ENCODE measurements around the gene ADAMTS2.

Gene ADAMTS2

DNA sequence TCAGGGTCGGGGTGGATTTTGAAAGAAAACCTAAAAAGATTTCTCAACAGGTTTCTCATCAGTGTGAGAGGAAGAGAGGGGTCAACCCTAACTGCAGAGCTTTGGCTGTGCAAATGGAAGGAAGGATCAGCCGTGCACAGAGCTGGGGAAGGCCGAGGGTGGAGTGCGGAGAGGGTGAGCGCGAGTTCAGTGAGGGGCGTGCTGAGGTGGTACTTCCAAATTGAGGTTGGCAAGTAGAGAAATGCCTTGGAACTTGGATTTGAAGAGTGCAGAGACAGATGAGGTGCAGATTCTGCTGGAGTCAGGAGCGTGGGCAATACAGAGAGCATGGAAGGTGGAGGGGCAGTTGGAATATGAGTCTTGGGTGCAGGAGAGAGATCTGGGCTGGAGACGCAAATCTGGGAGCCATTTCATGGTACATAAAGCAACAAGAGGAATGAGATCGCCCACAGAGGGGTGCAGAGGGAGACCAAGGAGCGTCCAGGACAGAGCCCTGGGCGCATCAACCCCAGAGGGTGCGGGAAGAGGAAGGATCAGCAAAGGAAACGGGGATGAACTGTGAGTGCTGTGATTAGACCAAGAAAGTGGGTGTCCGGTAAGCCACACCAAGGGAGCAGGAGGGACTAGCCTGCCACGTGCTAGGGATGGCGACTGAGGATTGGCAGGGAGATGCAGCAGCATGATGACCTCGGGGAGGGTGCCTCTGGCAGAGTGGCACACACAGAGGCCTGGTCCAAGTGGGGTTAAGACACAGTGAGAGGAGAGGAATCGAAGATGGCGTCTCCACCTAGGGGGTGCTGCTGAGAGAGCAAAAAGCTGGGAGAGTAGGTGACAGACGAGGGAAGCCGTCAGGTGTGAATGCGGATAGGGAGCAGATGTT lies 105.8 kb downstream of the ADAMTS2 start:
- TF ChIP-seq, protein P1, sequence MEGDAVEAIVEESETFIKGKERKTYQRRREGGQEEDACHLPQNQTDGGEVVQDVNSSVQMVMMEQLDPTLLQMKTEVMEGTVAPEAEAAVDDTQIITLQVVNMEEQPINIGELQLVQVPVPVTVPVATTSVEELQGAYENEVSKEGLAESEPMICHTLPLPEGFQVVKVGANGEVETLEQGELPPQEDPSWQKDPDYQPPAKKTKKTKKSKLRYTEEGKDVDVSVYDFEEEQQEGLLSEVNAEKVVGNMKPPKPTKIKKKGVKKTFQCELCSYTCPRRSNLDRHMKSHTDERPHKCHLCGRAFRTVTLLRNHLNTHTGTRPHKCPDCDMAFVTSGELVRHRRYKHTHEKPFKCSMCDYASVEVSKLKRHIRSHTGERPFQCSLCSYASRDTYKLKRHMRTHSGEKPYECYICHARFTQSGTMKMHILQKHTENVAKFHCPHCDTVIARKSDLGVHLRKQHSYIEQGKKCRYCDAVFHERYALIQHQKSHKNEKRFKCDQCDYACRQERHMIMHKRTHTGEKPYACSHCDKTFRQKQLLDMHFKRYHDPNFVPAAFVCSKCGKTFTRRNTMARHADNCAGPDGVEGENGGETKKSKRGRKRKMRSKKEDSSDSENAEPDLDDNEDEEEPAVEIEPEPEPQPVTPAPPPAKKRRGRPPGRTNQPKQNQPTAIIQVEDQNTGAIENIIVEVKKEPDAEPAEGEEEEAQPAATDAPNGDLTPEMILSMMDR (IDR thresholded peaks at IDR 0.05) = no peak

DNA sequence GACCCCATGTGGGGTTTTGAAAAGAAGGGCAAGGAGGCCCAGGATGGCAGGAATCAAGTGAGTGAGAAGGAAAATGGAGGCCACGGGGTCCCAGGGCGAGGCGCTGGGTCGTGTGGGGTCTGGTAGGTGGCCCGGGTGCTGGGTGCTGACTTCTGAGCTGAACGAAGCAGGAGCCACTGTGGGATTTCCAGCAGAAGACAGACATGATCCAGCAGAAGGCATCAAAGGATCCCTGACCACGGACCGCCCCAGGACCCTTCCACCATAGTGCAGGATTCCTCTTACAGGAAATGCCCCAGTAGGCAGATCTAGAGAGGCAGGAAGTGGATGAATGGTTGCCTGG lies 106.7 kb downstream of the ADAMTS2 start:
- TF ChIP-seq, protein P1 (IDR thresholded peaks at IDR 0.05) = no peak

DNA sequence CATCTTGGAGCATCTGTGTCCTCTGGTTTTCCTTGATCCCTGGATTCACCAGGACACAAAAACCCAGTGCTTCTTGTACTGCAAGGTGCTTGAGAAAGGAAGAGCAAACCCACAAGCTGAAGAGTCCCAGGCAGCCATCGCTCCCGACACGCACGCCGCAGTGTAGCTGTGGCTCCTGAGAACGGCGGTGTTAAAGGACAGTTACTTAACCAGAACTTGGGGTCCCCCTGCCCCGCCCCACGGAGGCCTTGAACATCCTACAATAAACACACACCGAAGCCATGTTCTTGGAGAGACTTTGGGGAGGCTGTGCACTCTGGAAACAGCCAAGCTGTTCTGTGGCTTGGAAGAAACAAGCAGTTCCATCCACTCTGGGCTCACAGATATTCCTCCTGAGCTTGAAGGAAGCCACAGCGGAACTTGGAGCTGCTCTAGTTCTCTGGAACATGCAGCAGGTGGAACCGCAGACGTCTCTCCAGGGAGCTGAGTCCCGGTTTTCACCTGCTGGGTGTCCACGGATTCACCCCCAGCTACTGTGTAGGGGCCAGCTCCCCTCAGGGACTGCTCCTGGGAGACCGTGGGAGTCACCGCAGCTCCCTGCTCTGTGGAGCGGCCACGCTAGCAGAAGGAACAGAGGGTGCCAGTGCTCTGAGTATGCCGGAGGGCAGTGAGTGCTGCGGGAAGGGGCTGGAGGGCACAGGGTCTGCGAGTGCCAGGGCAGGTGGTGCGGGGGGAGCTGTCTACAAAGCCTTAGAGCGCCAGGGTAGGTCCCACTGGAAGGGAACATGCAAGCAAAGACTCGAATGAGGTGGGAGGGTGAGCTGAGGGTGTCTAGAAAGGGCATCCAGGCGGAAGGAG lies 107.3 kb downstream of the ADAMTS2 start:
- TF ChIP-seq, protein P1 (IDR thresholded peaks at IDR 0.05) = no peak

DNA sequence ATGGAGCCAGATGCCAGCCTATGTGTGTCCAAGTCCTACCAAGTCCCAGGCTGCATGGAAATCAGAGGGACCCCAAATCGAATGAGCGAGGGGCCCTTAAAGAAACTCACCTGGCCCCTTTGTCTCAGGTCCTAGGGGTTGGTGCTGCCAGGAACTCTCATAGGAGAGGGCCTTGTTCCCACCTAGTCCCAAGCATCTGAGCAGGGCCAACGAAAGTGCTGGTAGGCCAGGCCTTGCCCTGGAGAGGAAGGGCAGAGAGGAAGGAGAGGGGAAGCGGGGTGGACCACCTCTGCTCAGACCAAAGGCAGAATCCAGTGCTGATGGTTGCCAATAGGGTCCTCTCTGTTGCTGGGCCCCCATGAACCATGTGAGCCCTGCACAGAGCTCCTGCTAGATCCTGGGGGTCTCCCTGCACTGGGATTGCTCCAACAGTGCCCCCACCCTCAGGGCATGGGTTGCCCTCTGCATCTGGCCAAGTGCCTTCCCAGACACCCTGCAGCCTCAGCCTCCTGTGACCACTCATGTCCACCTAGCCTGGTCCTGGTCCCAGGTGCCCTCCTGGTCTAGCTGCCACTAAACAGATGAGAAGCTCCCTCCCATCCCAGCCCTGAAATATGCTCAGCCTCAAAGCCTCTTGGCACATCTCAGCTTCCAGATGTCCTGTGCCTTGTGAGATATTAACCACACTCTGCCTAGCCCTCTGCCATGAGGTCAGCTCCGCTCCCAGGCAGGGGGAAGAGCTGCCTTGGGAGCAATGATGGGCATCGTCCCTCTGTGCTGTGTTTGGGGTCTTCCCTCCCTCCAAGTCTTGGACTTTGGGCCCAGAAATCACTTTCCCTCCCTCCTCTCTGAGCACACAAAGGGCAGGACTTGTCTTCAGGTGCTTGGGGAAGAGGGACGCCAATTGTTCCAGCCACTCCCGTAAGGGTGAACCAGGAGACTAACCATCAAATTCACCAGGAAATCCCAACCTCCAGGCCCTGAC lies 109.6 kb downstream of the ADAMTS2 start:
- TF ChIP-seq, protein P1 (IDR thresholded peaks at IDR 0.05) = no peak

DNA sequence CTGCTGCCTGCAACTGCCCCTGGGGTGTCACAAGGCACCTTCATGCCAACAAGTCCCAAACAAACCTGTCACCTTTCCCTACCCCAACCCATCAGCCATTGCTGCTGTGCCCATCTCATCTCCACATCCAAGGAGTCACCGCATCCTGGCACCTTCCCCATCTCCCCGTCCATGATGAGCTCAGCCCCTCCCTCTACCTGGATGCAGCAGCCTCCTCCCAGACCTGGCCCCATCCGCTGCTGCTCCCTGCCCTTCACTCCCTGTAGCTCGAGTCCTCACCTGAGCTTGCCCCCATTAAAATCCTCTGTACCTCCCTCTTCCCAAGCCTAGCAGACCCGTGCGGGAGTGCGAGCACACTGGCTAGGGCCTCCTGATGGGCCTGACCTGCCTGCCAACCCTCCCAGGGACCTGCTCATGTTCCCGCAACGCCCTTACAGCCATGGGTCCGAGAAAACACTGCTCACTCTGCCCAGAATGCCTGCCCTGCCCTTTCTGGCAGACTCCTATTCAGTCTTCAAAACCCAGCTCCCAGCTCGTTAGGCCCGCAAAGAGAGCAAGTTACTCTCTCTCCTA lies 110.6 kb downstream of the ADAMTS2 start:
- TF ChIP-seq, protein P1 (IDR thresholded peaks at IDR 0.05) = no peak

DNA sequence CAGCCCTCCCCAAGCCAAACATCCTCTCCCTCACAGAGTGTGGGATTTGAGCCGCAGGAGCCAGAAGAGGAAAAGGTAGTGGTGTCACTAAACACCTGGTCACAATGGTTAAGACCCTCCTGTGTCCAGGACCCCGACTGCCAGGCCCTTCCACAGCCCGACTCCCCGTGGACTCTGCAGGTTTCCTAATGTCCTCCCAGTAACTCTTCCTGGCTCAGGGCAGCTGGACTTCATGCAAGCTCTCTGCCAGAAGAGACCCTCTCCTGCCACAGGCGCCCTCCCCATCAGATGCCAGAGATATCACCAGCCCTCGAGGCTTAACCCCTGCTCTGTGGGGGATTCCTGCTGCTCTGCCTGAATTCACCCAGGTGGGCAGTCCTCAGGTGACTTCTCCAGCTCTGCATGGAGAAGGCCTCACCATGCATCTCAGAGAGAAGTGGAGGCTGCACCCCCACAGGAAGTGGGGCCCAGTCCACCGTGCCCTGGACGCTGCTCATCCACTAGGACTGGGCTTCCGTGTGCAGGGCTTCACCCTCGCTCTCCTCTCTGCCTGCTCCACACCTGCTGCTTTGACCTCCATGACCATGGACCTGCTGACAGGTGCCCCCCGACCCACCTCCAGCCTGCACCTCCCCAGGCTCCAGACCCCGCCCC lies 111.2 kb downstream of the ADAMTS2 start:
- TF ChIP-seq, protein P1 (IDR thresholded peaks at IDR 0.05) = no peak

Measured in LNCAP (cell line).